Measurements from ENCODE around the gene RGR.
A peak's percentile ranks its signal among the peaks of the same experiment; 100 is the strongest.
"Not testable (repeated sequence)": the region's sequence is repeated elsewhere in the genome, so short reads cannot be mapped to it uniquely, and the experiment has no call there.

RGR gene

GRCh38 chr10:84261236-84261915 lies 16.5 kb downstream of the RGR start:
- no peak for DNase-seq

DNA sequence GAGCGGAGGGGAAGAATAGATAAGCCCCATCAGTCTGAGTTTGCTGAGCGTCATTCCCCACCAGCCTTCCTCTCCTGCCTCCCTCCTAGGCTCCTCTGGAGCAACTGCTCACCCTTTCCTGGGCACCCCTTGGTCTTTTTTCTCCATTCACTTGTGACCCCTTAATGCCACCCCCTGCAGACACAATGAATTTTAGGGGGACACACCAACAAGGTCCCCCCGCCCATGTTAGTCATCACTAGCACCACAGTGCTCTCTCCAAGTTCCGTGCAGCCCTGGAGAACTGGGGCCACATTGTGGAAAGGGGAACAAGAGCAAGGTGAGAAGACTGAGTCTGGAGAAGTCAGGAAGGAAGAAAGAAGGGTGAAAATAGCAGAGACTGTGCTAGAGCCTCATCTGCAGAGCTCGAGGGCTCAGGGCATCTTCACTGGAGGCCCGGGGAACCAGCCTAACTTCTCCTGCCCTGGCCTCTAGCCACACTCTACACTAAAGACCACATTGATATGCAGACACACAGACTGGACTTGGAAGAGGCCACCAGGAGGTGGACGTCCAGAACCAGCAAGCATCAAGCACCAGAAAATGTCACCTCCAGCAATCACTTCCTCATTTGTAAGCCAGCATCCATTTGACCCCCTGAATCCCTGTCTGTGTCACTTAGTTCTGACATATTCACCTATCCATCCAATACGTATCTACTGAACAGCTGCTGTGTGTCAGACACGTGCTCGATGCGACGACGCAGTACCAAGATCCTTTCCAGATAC lies 17.5 kb downstream of the RGR start:
- DNase-seq: no peak

DNA sequence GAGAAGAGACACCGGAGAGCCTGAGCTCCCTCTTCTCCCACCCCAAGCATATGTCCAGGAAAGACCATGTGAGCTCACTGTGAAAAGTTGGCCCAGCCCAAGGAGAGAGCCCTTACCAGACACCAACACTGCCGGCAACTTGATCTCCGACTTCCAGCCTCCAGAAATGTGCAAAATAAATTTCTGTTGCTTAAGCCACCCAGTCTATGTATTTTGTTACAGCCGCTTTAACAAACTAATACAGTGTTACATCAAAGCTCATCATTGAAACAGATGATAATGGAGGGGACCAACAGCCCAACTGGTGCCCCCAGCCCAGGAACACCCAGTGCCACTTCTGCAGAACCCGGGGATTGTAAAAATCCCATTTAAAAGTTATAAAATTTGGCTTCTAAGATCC lies 18.9 kb downstream of the RGR start:
- DNase-seq: no peak

- DNase-seq: peak; percentile 50
Observed at GRCh38 chr10:84264611-84265141, 19.8 kb downstream of the RGR start.

DNA sequence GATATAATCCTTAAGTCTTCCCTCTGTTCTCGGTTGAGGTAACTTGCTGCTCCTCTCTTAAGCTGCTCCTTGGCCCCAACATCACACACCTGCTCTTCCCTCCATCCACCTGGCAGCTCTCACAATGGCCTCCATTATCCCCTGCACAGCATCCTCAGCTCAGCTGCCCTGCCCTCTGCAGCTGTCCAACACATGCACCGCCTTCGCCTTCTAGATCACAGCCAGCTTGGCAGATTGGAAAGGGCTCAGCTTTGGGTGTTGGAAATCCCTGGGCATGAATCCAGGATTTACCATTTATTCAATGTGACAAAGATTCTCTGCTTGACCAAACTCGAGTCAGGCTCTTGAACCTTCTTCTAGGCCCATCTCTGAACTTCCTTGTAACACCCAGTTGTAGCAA lies 20.6 kb downstream of the RGR start:
- DNase-seq: no peak

- DNase-seq: peak; percentile 34
Observed at GRCh38 chr10:84267503-84268126, 22.8 kb downstream of the RGR start.

GRCh38 chr10:84269162-84269561 lies 24.3 kb downstream of the RGR start:
- DNase-seq: no peak

GRCh38 chr10:84269773-84270172 lies 24.9 kb downstream of the RGR start:
- no peak for DNase-seq

DNA sequence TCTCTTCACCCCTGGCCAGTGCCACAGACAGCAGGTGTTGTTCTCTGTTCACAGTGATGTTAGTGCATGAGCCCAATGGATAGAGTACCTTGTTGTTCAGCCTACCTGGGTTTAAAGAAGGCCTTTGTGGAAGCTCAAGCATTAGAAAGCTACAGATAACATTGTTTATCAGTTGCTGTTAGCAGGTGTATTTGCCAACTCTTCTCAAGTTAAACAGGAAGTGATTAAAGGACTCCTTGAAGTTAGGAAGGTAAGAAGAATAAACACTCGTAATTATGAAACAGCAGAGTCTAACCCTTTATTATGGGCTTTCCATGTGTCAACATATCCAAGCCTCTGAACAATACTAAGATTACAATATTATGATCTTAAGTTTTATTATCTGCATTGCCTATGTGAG lies 25.9 kb downstream of the RGR start:
- DNase-seq: no peak

DNA sequence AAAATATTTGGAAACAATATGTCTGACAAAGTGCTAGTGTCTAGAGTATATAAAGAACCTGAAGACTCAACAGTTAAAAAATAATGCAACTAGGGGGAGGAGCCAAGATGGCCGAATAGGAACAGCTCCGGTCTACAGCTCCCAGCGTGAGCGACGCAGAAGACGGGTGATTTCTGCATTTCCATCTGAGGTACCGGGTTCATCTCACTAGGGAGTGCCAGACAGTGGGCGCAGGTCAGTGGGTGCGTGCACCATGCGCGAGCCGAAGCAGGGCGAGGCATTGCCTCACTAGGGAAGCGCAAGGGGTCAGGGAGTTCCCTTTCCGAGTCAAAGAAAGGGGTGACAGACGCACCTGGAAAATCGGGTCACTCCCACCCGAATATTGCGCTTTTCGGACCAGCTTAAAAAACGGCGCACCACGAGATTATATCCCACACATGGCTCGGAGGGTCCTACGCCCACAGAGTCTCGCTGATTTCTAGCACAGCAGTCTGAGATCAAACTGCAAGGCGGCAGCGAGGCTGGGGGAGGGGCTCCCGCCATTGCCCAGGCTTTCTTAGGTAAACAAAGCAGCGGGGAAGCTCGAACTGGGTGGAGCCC lies 35.1 kb downstream of the RGR start:
- DNase-seq: not testable (repeated sequence)

DNA sequence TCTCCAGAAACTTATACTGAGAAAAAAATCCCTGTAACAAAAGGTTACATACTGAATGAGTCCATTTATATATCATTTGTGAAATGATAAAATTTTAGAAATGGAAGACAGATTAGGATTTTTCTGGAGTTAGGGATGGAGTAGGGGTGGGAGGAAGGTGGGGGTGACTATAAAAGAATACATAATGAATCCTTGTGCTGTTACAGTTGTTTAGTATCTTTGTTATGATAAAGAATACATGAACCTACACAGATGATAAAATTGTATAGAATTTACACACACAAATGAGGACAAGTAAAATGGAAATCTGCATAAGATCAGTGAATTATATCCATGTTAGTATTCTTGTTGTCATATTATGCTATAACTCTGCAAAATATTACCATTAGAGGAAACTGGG lies 41.8 kb downstream of the RGR start:
- DNase-seq: no peak

DNA sequence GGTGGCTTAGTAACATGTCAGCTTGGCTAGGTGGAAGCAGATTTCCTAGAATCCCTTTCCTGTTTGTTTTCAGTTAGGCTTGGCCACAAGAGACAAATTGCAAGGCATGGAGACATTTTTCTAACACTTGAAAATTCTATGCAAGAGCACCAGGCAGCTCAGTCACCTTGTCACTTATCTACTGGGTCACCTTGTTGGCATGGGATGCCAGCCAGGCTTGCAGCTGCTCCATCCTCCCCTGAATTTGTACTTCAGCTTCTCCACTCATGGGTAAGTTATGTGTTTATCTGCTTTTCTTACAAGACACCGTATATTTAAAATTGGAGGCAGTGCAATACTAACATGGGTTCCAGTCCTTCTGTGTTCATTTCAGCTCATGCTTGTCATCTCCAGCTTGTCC lies 43.3 kb downstream of the RGR start:
- no peak for DNase-seq

GRCh38 chr10:84289521-84290200 lies 44.8 kb downstream of the RGR start:
- DNase-seq: no peak

GRCh38 chr10:84290235-84290634 lies 45.4 kb downstream of the RGR start:
- DNase-seq: no peak

- peak; percentile 20 for DNase-seq
Observed at GRCh38 chr10:84291384-84291783, 46.5 kb downstream of the RGR start.

DNA sequence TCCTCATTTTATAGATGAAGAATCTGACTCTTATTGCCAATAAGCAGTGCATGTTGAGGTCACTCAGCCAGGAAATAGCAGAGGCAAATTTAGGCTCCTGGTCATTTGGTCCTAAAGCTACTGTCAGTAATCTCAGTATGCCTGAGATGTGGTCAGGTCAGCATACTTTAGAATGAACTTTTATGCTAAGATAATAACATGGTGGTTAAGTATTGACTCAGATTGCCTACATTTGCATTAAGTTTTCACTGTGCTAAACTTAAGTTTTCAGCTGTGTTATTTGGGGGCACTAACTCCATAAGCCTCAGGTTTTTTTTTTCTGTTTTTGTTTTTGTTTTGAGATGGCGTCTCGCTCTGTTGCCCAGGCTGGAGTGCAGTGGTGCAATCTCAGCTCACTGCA lies 47.6 kb downstream of the RGR start:
- no peak for DNase-seq

DNA sequence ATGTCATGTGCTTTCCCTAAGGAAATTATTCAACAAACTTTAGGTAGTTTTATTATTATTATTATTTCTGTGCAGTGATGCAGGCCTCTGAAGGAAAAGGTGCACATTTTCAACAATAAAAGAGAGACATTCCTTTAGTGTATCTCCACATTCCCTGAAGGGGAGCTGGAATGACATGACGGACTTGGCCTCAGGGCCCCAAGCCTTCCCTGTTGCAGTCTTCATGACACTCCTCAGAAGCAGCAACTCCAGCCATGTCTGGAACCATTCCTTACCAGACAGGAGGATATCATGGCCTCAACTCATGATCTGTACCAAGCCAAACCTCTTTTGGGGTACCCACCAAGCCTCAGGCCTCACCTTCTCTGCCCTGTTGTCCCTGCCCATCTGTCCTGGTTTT lies 48.3 kb downstream of the RGR start:
- no peak for DNase-seq

DNA sequence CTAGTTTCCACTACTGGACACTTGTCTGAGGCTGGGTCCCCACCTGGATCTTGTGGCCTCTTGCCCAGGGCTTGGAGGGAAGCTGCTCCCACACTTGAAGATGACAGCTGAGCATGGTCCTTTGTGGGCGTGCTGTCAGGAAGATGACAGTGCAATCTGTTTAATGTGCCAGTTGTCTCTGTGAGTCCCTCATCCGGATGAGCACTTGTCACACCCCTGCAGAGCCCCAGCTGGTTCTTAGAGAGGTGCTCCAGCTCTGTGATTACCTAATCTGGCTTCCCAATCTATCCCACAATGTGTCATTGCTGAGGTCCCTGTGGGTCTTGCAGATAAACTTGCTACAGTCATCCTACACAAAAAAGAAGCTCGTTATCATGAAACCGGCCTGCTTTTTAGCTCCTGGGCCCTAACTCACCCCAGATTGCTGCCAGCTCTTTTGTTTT lies 48.7 kb downstream of the RGR start:
- DNase-seq: peak; percentile 91

GRCh38 chr10:84294766-84295447 lies 50.1 kb downstream of the RGR start:
- no peak for DNase-seq

- no peak for DNase-seq
Observed at GRCh38 chr10:84296091-84296981, 51.5 kb downstream of the RGR start.

- no peak for DNase-seq
Observed at GRCh38 chr10:84298057-84298456, 53.2 kb downstream of the RGR start.
